ENCODE results near the gene ARMC3.

DNA sequence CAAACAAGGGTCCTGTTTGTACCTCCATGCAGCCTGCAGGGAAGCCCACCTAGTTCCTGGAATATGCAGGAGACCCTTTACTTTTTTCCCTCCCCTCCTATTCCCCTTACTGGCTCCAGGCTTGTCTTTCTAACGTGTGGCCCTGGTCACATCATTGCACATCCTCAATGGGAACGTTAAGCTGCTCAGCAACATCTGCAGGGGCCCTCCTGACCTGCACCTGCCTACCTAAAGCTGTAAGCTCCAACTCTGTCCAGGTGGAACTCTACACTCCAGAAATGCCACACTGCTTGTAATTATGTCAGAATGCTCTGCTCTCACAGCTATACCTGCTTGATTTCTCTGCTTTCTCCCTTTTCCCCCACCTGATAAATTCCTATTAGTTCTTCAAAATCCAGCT lies 72.1 kb downstream of the ARMC3 start:
- TF ChIP-seq SP1 (CRISPR knock-in tag; IDR thresholded peaks at IDR 0.05) (no peak), CHCHD3 (CRISPR knock-in tag; IDR thresholded peaks at IDR 0.05) (no peak), TBP (optimal IDR thresholded peaks at IDR 0.05; ENCODE audit: low read depth, low read length) (no peak), HMG20B (CRISPR knock-in tag; IDR thresholded peaks at IDR 0.05) (no peak), ZNF121 (CRISPR knock-in tag; conservative IDR thresholded peaks at IDR 0.05) (no peak)

Data from K562 (cell line).